Choroid plexus epithelial cell (primary cell): ENCODE results near the gene SDCCAG8.
A peak's percentile ranks its signal among the peaks of the same experiment; 100 is the strongest.

ENCODE experiments used
- DNase-seq: peaks from one replicate; pipeline ENCODE4 v3.0.0-alpha.2; 2010; ENCODE audit warnings: low read depth
- H3K4me3 ChIP-seq: 2 replicates; pipeline ENCODE4 v1.5.1; 2011; ENCODE audit warnings: low read depth, mild to moderate bottlenecking, control low read depth, low read length, moderate library complexity
- TF ChIP-seq, protein P1 (sequence below): conservative IDR thresholded peaks from 2 replicates; pipeline ENCODE4 v1.5.1; 2011; ENCODE audit warnings: low read depth, mild to moderate bottlenecking, control low read depth, inconsistent platforms, low read length, moderate library complexity

Gene SDCCAG8

DNA sequence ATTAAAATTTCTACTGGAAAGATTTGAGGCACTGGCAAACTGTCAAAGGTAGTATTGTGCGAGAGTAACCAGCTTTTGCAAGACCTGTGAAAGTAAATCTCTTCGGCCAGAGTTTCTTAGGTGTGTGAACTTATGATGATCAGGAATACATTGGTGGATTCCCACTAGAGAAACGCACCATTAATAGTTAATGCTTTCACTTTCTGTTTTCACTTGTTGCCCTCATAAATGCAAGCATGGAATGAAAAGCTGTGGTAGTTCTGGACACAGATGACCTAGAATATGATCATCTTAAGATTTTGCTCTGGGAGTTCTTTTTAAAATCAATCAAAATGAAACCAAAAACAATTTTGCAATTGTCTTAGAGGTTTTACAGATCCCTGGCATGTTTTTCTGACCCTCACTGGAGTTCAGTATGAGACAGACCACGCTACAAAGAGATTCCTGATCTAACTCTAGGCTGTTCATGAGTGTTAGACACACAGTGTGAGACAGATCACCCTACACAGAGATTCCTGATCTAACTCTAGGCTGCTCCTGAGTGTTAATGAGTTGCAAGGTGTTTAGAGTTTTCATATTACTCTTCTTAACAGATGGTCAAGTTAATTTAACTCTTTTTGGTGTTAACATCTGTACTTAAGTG is 98.8 kb downstream of the SDCCAG8 start:
- no peak overlapping the region for H3K4me3 ChIP-seq
- TF ChIP-seq, protein P1, sequence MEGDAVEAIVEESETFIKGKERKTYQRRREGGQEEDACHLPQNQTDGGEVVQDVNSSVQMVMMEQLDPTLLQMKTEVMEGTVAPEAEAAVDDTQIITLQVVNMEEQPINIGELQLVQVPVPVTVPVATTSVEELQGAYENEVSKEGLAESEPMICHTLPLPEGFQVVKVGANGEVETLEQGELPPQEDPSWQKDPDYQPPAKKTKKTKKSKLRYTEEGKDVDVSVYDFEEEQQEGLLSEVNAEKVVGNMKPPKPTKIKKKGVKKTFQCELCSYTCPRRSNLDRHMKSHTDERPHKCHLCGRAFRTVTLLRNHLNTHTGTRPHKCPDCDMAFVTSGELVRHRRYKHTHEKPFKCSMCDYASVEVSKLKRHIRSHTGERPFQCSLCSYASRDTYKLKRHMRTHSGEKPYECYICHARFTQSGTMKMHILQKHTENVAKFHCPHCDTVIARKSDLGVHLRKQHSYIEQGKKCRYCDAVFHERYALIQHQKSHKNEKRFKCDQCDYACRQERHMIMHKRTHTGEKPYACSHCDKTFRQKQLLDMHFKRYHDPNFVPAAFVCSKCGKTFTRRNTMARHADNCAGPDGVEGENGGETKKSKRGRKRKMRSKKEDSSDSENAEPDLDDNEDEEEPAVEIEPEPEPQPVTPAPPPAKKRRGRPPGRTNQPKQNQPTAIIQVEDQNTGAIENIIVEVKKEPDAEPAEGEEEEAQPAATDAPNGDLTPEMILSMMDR, result no peak
- DNase-seq, result peak; percentile 63

DNA sequence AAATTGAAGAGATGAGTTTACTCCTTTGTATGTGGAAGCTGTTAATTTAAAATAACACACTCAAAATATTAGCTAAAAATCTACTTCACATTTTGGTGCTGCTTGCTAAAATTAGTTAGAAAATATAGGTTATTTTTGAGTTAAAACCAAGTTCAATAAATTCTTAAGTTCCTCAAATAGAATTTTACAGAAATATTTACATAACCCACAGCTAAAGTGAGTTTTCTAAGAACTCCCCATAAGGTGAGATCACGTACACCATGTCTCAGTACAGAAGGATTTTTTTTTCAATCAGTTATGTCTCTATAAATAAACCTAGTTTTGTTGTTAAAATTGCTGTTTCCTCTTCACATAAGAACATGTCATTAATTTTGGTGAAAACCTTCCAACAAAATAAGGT is 108.0 kb downstream of the SDCCAG8 start:
- H3K4me3 ChIP-seq, result no peak overlapping the region
- TF ChIP-seq, protein P1, result no peak
- DNase-seq, result no peak

DNA sequence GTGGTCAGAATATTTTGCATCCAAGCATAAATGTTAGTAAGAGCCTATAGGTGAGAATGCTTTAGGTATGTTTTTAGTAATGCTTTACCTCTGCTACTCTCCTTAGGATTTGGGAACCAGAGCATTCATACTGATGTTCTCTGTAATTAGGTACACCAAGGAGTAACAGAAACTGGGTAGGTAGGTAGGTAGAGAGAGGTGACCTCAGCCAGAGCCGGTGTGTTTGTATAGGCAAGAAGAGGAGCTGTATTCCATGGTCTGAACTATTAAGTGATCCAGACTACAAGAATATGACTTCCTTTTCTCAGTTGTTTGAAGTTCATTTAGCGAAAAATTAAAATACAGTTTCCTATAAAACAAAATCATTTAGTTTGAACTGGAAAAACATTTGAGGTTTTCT is 108.5 kb downstream of the SDCCAG8 start:
- H3K4me3 ChIP-seq, result no peak overlapping the region
- DNase-seq, result no peak
- TF ChIP-seq, protein P1, result no peak

DNA sequence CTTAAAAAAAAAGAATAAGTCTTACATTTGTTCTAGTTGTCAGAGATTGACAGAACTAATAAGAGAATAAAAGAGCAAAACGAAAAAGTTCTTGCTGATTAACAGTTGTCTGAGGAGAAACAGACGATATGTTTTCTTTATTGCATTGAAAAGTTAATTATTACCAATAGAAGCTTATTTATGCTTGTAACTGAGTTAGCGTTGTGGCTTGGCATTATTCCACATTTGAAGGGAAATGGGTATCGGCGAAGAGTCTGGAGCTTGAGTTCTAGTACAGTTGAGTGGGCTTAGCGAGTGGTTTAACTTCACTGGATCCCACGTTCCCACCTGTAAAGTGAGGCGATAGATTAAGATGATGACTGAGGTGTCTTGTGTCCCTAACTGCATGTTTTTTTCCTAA is 109.0 kb downstream of the SDCCAG8 start:
- no peak for DNase-seq
- TF ChIP-seq, protein P1, result no peak
- no peak overlapping the region for H3K4me3 ChIP-seq

DNA sequence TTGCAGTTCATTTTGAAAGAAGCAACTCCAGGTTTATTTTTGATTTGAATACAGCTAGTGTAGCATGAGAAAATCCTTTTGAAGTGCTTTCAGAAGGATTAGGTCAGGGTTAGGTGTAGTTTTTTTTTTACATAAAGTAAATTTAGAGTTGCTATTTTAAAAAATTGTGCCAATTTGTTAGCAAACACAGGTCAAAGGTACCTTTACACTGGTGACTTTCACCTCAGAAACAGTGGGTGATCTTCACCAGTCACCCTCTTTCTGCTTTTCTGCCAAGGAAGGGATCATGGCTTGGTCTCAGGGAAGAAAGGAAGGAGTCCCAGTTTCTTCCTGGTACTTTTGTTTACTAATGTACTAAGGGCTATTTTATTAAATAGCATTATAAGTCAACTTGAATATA is 111.5 kb downstream of the SDCCAG8 start:
- no peak for DNase-seq
- TF ChIP-seq, protein P1, result no peak
- H3K4me3 ChIP-seq, result no peak overlapping the region

DNA sequence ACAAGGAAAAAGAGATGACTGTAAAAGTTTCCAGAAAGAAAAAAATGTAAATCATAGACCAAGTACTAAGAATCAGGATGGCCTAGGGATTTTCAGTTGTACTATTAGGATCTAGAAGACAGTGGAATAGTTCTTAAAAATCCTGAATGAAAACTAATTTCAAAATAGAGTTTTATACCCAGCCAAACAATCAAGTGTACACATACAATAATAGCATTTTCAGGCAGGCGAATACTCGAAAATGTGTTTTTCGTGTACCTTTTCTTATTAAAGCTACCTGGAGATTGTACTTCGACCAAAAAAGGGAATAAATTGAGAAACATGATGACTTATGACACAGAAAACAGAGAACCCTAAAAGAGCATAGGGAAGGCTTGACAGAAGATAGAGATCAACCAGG is 118.6 kb downstream of the SDCCAG8 start:
- TF ChIP-seq, protein P1, result no peak
- no peak overlapping the region for H3K4me3 ChIP-seq
- no peak for DNase-seq

DNA sequence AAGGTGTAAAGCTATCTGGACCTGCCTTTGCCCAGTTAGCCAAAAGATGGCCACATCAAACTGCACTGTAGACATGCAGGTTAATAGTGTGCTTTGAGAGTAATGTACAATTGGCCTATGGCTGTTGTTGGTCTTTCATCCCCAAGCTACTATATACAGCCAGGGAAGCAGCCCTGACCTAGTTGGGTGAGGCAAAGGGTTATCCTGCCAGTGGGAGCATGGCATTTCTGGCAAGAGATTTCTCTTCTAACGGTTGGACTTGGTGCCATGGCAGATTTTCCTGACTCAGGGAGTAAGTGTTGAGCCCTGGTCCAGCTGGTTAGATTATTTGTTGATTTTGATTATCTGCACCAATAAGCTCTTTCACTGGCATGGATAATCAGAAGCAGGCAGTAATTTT is 119.8 kb downstream of the SDCCAG8 start:
- TF ChIP-seq, protein P1, result no peak
- DNase-seq, result no peak
- no peak overlapping the region for H3K4me3 ChIP-seq
